GM10248 (cell line): ENCODE measurements around the gene RNASEH2A.

Experiments
- CTCF ChIA-PET: fragments of 300-600 bp; sonication (Branson Sonifier 250); formaldehyde crosslinking; extraction: SDS; loops from one replicate; lab custom pipeline; 2021; ENCODE audit warnings: antibody characterized with exemption; lab: Yijun Ruan, JAX
- POLR2A ChIA-PET: fragments of 350-650 bp; sonication (Branson Sonifier 250); formaldehyde crosslinking; extraction: SDS; loops from one replicate; lab custom pipeline; 2020; ENCODE audit warnings: antibody characterized with exemption; lab: Yijun Ruan, JAX
- DNase-seq: peaks from one replicate; pipeline ENCODE4 v3.0.0; 2012; ENCODE audit errors: extremely low spot score
- TF ChIP-seq, protein P1 (sequence below): IDR thresholded peaks from 2 replicates; pipeline ENCODE4 v1.5.1; 2012; ENCODE audit warnings: mild to moderate bottlenecking, low read depth; ENCODE audit errors: extremely low read depth, missing control alignments, control extremely low read depth

Gene RNASEH2A

DNA sequence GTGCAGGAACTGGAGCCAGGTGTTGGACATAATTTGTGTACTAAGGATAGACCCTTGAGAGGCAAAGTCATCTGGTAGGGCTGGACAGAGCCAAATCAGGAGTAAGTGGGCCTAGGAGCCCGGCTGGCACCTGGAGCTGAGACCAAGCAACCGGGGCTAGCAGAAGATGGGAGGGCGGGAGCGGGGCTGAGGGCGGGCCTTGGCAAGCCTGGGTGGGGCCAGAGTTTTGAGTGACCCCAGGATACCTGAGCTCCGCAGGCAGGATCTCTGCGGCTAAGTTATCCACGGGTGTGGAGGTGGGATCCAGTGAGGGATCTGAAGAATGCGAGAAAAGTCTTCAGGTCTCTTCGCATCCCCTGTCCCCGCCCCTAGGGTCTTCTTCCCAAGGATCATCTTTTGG lies 39.2 kb upstream of the RNASEH2A start:
- ChIA-PET POLR2A (interaction anchor here (0.8 kb wide), 1 partner anchor 25 kb away, joined by 3 read pairs; the partner anchor contains the start of gene JUNB), CTCF (interaction anchor here (1.3 to 18.0 kb wide), 10 partner anchors 9 to 327 kb away, joined by 5 to 550 read pairs (median 16); partner anchors contain the start of genes BEST2, GET3, HOOK2 and JUNB)
- TF ChIP-seq, protein P1, sequence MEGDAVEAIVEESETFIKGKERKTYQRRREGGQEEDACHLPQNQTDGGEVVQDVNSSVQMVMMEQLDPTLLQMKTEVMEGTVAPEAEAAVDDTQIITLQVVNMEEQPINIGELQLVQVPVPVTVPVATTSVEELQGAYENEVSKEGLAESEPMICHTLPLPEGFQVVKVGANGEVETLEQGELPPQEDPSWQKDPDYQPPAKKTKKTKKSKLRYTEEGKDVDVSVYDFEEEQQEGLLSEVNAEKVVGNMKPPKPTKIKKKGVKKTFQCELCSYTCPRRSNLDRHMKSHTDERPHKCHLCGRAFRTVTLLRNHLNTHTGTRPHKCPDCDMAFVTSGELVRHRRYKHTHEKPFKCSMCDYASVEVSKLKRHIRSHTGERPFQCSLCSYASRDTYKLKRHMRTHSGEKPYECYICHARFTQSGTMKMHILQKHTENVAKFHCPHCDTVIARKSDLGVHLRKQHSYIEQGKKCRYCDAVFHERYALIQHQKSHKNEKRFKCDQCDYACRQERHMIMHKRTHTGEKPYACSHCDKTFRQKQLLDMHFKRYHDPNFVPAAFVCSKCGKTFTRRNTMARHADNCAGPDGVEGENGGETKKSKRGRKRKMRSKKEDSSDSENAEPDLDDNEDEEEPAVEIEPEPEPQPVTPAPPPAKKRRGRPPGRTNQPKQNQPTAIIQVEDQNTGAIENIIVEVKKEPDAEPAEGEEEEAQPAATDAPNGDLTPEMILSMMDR, result no peak
- DNase-seq, result no peak

DNA sequence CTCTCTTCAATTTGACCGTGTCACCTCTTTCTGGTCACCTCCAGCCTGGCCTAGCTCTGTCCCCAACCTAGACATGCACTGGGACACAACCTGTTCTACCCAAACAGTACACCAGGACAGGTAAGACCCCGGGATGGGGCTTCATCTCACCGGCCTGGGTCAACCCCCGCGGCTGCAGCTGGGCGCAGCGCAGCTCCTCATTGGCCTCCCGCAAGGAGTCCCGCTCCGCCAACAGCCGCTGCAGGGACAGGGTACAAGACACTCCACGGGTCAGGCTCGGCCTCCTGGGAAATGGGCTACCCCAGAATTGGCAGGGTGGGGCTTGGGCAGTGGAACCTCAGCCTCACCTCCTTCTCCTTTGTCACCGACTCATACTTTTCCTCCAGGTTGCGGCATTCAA lies 38.7 kb upstream of the RNASEH2A start:
- DNase-seq, result no peak
- ChIA-PET CTCF (interaction anchor here (1.7 to 18.0 kb wide), 7 partner anchors 8 to 326 kb away, joined by 5 to 550 read pairs (median 91); partner anchors contain the start of genes BEST2, GET3, HOOK2 and JUNB), POLR2A (interaction anchor here (0.8 kb wide), 1 partner anchor 24 kb away, joined by 3 read pairs; the partner anchor contains the start of gene JUNB)
- TF ChIP-seq, protein P1, result no peak

DNA sequence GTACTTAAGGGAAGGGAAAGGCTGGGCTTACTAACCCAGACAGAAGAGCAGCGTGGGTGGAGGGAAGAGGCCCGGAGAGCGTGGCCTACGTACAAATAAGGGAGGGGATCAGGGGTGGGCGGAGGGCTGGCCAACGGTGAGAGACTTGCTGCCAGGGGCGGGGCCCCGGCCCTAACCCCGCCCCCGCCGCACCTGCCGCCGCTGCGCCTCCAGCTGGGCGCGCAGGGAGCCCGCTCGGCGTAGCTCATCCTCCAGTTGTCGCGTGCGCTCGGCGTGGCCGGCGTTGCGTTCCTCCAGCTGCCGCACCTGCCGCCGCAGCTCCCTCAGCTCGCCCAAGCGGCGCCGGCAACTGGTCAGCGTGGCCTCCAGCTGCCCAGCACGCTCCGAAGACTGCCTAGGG lies 36.7 kb upstream of the RNASEH2A start:
- ChIA-PET POLR2A (interaction anchor here (0.6 to 1.6 kb wide), 2 partner anchors 22 to 26 kb away, joined by 3 to 9 read pairs; partner anchors contain the start of gene JUNB), CTCF (interaction anchor here (1.5 to 18.0 kb wide), 5 partner anchors 9 to 78 kb away, joined by 3 to 550 read pairs (median 16); partner anchors contain the start of genes BEST2, GET3, JUNB and THSD8)
- TF ChIP-seq, protein P1, result peak; percentile 27
- DNase-seq, result peak; percentile 85

DNA sequence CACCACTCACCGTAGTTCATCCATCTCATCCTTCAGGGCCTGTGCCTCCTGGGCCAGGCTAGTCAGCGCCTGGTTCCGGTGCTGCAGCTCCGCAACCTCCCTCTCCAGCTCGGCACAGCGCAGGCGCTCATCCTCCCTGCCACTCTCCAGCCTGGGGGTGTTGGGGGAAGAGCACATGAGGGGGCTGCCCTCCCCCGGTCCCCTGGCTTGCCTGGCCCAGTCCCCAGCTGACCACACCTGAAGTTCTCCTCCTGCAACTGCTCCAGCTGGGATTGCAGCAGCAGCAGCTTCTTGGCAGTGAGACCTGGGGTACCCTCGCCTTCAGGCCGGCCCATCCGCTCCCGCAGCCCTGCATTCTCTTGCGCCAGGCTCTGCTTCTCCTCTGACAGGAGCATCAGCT lies 35.5 kb upstream of the RNASEH2A start:
- DNase-seq, result no peak
- CTCF ChIA-PET, result interaction anchor here (1.5 to 18.0 kb wide), 5 partner anchors 11 to 76 kb away, joined by 3 to 550 read pairs (median 16); partner anchors contain the start of genes BEST2, GET3, JUNB and THSD8
- POLR2A ChIA-PET, result interaction anchor here (0.5 kb wide), 1 partner anchor 151 kb away, joined by 3 read pairs; no protein-coding TSS in a partner anchor
- TF ChIP-seq, protein P1, result no peak

DNA sequence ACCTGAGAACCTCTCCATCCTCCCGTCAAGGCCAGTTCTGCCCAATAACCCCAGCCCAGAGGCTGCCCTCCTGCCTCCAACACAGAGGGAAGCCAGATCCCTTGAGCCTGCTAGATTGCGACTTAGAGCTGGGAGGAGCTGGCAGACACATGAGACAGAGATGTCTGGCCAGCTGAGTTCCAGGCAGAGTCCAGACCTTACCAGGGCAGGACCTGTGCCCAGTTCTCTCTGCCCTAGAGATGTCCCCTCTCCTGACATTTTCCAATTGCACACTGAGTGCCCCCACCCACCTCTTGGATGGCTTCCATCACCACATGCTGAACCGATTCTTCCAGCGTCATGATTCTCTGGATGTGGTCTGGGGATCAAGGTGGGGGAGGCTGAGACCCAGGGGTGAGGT lies 34.1 kb upstream of the RNASEH2A start:
- ChIA-PET CTCF (interaction anchor here (2.2 to 11.6 kb wide), 5 partner anchors 14 to 75 kb away, joined by 4 to 399 read pairs (median 54); partner anchors contain the start of genes GET3, JUNB, PRDX2 and RNASEH2A), POLR2A (interaction anchor here (0.6 to 2.5 kb wide), 2 partner anchors 19 to 40 kb away, joined by 3 to 17 read pairs; partner anchors contain the start of gene JUNB)
- TF ChIP-seq, protein P1, result no peak
- no peak for DNase-seq

DNA sequence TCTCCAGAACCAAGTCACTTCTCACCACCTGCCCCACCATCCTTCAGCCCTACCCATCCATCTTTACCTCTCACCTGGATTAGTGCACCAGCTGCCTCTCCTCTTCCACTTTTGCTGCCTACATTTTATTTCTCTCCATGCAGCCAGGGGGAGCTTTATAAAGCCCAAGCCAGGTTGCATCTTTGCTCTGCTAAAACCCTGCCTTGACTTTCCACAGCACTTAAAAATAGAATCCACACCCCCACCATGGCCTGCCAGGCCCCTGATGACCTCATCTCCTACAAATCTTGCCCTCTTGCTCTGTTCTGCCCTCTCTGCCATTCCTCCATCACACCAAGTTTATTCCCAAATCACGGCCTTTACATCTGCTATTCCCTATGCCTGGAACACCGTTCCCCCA lies 32.8 kb upstream of the RNASEH2A start:
- TF ChIP-seq, protein P1, result peak; percentile 46
- CTCF ChIA-PET, result interaction anchor here (1.2 to 11.6 kb wide), 8 partner anchors 8 to 300 kb away, joined by 3 to 399 read pairs (median 30); partner anchors contain the start of genes GET3, JUNB, PRDX2 and RNASEH2A
- POLR2A ChIA-PET, result interaction anchor here (2.5 kb wide), 1 partner anchor 18 kb away, joined by 17 read pairs; the partner anchor contains the start of gene JUNB
- no peak for DNase-seq
